GM18858 (cell line): ENCODE measurements around the gene CLSTN2.

Experiments used
- ATAC-seq: cut with Tn5 transposase; IDR thresholded peaks from one replicate; pipeline ENCODE4 v1.9.1; 2021; ENCODE audit not compliant: unreplicated experiment

Gene CLSTN2

DNA sequence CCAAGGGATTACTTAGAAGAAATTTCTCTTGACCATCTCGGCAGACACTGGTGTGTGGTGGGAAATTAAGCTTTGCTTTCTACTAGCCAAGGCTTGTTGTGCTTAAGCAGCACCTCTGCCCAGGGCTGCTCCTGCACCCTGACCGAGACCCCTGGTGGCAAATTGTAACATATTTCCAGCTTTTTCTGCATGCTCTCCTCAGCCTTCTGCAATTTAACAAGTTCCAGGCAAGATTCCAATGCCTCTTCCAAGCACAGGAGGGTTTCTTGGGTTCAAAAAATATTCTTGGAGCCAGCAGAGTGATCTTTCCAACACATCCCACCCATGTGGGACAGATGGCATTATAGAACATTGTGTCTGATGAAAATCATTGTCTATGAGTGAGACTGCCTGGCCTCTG lies 210.5 kb downstream of the CLSTN2 start:
- no peak for ATAC-seq

DNA sequence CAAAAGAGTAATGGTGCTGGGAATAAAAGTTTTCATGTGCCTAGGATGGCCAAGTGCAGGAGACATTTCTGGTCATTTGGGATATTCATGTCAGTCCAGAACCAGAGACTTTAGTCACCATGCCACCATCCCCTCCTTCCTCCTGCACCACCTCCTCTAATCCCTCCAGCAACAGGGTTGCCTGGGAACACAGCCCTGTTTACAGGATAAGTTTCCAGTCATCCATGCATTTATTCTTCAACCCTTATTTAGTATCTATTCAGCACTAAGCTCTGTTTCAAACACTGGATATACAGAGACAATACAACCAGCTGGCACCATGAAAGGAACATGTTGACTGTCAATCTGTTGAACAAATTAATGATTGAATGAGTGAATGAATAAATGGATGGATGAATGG lies 211.7 kb downstream of the CLSTN2 start:
- no peak for ATAC-seq

DNA sequence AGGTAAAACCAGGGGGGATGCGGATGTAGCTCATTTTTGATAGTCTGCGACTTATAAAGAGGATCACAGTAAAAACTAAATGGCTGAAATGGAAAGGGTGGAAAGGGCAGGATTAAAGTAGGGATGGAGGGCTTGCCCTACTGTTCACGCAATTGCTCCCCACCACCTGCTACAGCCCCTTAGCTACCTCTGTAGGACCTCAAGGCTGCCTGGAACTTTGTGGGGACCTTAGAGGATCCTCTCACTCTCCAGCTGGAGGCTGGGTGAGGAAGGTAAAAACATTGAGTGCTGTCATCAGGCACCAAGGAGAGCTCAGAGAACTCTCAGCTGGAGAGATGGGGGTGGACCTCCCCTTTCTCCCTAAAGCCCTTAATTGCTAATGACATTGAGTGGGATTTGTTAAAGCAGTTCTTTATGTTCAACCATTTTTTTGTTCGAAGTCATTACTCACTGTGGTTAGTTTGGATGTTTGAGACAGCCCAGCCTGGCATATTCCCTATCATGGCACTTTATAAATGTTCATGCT lies 213.0 kb downstream of the CLSTN2 start:
- no peak for ATAC-seq

DNA sequence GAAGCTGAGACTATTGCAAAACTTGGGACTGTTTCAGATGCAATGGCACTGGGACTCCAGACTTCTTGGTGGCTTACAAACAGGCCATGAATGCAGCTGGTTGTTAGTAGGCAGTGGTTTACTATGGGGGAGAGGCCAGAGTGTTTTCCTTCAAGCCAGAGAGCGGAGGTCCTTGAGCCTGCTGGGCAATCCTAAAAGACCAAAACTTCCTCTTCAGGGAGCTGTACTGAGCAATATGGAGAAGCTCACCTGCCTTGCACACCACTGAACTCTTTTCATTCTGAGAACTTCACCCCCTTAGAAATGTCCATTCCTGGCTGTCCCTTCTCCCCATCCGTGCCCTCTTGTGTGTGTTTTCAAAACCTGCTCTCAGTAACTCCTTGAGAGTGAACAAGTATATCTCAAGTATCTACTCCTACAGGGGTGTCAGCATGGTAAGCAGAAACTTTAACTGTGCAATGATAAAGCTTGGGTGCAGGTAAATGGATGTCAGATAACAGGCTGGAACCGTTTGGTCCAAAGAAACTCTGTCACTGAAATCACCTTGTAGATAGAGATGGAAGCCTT lies 213.9 kb downstream of the CLSTN2 start:
- ATAC-seq = no peak

DNA sequence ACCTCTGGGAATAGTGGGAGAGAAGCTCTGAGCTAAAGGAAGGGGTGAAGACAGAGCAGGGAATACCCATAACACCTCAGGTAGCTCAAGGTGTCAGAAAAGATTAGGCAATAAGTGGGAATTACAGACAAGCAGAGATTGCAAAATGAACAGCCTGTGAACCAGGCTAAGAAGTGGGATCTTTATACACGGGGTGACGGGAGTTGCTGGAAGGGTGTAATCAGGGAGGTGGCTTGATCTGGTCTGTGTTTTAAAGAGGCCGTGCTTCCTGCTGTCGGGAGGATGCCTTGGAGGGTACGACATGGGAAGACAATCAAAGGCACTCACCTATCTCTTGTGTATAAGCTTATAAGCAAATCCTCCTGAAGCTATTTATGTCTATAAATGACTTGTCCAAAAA lies 216.3 kb downstream of the CLSTN2 start:
- no peak for ATAC-seq

DNA sequence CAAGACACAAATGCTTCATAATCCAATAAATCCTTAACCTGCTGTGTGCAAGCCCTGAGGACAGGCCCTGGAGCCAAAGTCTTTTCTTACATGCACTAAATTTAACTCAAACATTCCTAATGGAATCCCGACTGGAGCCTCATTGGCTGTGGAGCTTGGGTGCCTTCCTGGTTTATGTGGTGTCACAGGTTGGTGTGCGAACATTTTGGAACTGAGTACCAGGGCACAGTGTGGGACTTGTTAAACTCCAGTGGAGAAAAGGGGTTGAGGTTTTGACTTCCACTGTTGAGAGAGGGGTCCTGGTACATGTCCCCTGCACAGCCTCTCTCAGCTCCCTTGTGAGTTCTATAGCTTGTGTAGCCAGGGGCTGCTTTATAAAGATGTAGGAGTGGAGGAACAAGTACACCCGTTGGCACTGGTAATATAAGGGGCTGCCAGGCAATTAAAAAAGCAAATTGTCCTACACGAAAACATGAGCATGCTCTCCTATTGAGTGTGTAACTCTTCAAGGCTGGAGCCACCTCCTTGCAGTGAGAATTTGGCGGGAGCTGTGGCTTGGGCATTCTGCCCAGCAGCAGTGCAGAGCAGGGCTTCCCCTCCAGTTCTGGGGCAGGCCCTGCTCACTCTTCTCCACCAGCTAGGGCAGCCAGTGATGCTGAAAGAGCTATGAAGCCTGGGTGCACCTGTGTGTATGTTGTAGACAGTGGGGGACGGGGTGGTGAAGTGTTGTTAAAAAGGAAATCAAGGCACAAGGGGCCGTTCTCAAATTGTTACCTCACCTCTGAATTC lies 218.1 kb downstream of the CLSTN2 start:
- no peak for ATAC-seq

DNA sequence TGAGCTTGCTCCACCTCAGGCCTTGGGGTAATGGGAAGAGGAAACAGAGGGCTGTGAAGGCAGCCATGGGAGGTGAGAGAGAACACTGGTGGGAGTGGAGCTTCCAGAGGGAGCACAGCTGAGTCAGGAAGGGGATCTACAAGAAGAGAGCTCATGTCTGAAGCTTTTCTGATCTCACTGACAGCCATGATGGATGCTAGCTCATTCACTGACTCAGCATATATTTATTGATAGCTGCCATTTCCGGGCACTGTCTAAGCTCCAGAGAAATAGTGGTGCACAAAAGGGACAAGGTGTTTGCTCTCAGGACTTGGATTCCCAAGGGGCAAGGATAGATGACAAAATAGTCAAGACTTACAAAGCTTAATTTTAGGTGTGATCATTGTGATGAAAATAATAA lies 218.8 kb downstream of the CLSTN2 start:
- no peak for ATAC-seq

DNA sequence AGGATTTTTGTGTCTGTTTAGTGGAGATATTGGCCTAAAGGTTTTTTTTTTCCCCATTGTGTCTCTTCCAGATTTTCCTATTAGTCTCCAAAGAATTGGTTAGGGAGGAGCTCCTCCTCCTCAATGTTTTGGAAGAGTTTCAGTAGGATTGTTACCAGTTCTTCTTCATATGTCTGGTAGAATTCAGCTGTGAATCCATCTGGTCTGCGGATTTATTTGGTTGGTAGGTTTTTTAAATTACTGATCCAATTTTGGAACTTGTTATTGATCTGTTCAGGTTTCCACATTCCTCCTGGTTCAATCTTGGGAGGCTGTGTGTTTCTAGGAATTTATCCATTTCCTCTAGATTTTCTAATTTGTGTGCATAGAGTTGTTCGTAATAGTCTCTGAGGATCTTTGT lies 222.2 kb downstream of the CLSTN2 start:
- ATAC-seq = no peak

DNA sequence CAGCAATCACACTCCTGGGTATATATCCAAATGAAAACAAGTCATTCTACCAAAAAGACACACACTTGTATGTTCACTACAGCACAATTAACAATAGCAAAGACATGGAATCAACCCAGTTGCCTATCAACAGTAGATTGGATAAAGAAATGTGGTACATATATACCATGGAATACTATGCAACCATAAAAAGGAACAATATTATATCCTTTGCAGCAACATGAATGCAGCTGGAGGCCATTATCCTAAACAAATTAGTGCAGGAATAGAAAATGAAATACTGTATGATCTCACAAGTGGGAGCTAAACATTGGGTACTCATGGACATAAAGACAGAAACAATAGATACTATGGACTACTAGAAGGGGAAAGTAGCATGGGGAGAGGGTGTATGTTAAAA lies 224.7 kb downstream of the CLSTN2 start:
- ATAC-seq = no peak

DNA sequence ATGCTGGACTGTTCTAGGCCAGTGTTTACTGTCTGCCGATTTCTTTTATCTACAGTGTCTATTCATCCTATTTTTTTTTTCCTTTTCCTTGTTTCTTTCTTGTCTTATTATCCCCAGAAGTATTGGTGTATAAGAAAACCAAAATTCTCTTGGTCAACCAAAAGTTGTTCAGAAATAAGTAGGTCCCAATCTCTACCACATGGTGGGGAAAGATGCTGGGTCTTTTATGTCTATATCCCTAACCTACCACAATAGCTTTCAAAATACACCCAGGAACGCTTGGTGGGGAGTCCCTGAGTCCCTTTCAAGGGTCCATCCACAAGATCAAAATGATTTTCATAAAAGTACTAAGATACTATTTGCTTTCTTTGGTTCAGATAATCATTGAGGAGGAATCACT lies 225.6 kb downstream of the CLSTN2 start:
- ATAC-seq = no peak

DNA sequence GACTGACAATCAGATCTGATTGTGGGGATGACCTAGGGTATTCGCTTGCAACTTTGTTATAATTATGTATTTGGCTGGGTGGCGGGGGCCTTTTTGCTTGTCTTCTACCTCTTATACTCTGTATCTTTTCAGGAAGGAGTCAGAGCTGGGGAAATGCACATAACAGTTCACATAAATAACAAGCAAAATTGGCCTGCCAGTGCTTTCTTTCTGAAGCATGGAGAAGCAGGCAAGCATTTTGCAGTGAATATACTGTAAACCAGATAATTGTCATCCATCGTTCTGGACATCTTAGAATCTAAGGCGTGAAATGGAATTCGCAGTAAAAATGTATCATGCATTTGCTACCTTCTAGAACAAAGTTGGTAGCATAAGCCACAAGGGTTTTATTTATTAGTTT lies 227.6 kb downstream of the CLSTN2 start:
- ATAC-seq = no peak

DNA sequence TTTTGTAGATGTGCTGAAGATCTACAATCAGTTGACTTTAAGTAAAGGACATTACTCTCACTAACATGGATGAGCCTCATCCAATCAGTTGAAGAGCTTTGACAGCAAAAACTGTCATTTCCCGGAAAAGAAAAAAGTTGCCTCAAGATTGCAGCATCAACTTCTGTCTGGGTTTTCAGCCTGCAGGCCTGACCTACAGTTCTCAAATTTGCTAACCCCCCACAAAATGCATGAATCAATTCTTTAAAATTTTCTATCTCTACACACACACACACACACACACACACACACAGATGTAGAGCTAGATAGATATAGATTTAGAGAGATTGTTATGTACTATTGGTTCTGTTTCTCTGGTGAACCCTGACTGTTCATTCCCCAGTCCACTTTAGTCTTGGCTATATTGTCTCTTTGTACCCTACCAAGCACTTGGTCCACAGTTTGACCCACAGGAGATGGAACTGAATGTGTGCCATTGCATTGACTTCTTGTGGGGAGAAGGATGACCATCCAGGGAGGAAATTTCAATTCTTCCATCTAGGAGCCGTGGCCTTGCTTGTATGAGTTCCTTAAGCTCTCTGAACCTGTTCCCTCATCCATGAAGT lies 228.3 kb downstream of the CLSTN2 start:
- ATAC-seq = no peak

DNA sequence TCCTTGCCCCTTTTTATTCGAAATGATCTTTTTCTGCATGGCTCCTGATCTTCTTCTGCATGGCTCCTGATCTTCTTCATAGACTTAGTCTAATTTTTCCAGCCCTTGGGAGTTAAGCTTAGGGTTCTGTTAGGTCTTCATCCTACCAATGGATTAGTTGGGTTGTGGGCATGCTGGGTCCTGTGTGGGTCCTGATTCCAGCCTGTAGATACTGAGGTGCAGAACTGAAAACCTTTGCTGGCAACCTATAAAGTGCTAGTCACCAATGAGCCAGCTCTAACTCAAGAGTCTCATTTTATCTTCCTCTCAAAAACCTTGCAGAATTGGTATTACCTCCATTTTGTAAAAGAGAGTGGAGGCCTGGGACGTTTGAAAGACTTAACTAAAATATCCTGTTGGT lies 229.2 kb downstream of the CLSTN2 start:
- ATAC-seq = no peak

DNA sequence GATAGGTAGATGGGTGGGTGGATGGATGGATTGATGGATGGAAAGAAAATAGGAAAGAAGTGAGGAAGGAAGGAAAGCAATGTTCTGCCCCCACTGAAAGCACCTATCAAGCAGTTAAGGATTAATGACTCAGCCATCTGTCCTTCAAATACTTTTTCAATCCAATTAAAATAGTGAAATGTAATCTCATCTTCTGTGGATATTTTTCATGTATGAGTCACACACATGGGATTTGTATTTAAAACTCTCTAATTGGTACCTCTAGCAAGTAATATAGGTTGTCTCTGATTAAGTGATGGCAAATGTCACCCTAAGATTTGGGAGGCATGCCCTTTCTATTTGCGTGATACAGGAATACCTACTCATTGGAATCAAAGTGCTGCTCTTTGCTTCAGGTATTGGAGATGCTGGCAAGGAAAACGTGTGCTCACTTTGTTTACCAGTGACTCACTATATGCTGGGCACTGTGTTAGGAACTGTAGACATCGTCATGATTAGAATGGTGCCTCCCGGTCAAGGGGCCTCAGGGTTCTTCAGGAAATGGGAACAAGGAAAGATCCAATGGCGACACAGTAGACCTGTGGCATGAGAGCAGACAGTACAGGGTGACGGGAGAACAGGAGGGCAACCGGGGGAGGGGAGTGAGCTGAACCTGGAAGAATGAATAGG lies 230.1 kb downstream of the CLSTN2 start:
- no peak for ATAC-seq

DNA sequence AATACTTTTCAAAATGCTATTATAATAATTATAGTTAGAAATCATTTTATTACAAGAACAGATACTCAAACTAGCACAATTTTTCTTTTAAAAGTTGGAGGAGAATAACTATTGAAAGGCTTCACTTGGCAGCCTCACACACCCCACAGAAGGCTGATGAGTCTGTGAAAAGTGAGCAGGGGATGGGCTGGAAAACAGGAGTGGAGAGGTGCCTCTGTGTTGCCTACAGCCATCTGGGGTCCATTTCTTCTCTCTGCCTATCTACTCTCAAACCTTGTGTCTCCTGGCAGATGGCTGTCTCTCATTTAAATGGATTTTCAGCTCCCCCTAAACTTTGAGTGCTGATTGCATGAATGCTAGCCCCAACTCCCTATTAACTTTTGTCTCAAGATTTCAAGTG lies 230.8 kb downstream of the CLSTN2 start:
- ATAC-seq = no peak

DNA sequence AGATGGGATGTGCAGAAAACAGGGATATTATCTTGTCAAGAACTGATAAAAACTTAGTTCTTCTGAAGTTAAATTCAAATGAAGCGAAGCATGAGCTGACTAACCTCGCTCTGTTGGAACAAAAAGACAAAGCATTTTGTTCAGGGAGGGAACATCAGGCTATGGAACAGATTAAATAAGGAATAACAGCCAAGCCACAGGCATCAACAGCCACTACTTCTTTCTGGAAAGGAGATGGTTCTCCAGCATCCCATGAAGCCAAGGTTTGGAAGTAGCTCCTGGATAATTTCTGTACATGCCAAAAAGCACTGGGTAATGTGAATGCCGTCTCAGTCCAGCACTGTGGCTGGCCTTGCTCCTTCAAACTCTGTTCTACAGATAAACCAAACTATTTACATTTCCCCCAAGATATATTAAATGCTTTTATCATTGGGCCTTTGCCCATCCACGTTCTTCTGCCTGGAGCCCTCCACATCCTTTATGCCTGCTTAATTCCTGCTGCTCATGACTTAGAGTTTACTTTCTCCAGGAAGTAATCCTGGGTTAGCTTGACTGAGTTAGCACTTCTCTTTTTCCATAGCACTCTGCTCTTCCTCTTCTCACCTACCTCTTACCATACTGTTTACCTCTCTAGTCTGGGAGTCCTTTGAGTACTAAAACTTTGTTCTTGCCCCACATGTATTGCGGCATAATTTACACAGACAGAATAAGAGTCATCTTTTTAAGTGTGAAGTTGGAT lies 232.0 kb downstream of the CLSTN2 start:
- no peak for ATAC-seq

DNA sequence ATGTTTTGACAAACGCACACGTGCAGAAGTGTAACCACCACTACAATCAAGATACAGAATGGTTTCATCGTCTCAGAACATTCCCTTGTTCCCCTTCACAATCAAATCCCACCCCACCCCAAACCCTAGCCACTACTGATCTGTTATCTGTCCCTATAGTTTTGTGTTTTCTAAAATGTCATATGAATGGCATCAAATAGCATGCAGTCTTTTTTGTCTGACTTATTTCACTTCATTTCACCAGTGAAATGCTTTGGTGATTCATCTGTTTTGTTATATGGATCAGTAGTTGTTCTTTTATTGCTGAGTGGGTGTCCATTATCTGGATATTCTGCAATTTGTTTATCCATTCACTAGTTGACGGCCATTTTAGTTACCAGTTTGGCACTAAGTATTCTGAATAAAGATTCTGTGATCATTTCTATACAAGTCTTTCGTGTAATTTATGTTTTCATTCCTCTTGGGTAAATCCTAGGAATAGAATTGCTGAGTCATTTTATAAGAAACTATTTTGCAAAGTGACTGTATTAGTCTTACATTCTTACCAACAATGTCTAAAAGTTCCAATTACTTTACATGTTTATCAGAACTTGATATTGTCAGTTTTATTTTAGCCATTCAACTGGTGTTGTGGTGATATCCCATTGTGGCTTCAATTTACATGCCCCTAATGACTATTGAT lies 232.8 kb downstream of the CLSTN2 start:
- ATAC-seq = no peak

DNA sequence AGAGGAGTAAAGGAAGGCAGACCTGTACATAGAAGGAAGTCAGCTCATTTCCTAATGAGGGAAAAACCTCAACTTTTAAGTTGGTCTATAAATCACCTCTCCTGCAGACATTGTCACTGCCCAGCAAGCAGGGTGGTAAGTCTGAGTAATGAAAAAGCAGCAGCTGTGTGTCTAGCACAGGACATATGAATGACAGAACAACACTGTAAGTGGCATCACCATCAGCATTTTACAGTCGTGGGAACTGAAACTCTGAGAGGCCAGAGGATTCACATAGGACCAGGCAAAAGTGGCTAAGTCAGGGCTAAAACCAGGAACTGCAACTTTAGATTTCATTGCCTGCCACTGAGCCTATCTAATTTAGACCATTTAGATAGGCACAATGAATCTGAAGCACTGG lies 235.6 kb downstream of the CLSTN2 start:
- peak; percentile 99 for ATAC-seq

DNA sequence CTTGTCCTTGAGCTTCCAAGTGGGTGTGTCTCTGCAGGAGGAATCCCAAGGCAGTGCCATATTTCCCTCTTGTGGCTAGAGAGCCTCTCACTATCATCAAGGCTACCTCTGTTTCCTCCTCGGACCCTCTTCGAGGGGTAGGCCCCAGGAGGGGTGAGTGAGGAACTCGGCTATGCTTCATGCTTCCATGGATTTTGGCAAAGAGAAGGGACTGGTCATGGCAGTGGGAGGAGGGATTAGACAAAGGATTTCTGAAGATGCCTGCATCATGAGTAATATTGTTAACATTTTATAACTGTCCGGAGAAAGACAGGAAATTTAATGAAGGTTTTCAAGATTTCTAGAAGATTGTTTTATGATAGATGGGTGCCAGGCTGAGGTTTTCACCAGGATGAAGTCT lies 241.5 kb downstream of the CLSTN2 start:
- no peak for ATAC-seq

DNA sequence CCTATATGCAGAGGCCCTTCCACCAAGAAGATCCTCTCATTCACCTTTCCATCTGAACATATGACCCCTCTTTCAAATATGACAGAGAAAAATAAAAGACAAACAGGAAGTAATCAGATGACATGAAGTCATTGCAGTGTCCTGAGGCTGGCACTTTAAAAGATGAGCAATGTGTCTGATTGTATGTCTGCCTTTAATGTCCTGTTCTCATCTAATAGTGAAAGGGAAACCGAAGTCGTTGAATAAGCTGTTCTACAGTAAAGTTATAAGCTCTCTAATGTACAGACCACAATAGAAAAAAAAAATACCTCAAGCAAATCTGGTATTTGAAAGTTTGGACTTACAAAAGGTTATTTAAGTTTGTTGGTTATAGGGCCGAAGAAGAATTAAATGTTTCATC lies 243.0 kb downstream of the CLSTN2 start:
- no peak for ATAC-seq

DNA sequence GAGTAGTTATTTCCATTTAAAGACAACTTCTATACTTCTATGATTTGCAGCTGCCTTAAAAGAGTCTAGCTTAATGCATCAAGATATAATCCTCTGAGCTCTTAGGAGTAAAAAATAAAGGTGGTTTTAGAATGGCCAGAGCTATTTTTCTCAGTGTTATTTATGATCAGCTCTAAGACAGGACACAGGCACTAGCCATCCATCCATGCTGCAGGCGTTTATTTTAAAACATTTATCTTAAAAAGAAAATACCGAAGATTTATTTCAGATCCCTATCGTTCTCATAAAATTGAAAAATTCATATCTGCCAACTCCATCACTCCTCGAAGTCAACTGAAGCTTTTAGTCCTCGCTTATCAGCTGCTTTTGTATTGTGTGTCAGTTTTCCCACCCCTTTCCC lies 243.5 kb downstream of the CLSTN2 start:
- ATAC-seq = no peak
